ENCODE results near the gene TOB1. TPM values are rescaled to one million over a fixed set of nuclear protein-coding genes. Genes with fewer than 3 reads are reported as not detected.
A peak's percentile ranks its signal among the peaks of the same experiment; 100 is the strongest.

Gene TOB1
- total and polyA plus RNA-seq, 8 donors = 30.1 to 346 (median 80.0) TPM

GRCh38 chr17:50903604-50904517 is 37.7 kb upstream of the TOB1 start:
- DNase-seq = peak in 1 of 2 donors; percentile 75
- H3K36me3 ChIP-seq = no peaks in the 10 kb centered on the region
- H3K27me3 ChIP-seq = no peaks in the 10 kb centered on the region
- 35 to 50% (median 44%) methylated on average over 10 of the region's 10 CpGs for WGBS, 5 donors
- intact Hi-C loops (cut with DNase I; ENCODE audit: low total_unique reads) = no loop called here
- H3K4me3 ChIP-seq = peak overlapping the region in 1 of 4 donors; percentile 6
- no peaks in the 10 kb centered on the region for H3K9me3 ChIP-seq
- no peak for TF ChIP-seq EP300 (IDR thresholded peaks at IDR 0.05)
- peak in 1 of 4 donors; percentile 13 for TF ChIP-seq POLR2A (IDR thresholded peaks at IDR 0.05)
- TF ChIP-seq POLR2AphosphoS5 (IDR thresholded peaks at IDR 0.05) = peak in 1 of 3 donors; percentile 39
- peak overlapping the region; percentile 96 to 97 (median 97) for H3K27ac ChIP-seq
- H3K4me1 ChIP-seq = peaks cover 55 to 69% (median 63%) of the 10 kb centered on the region in 4 donors

- intact Hi-C loops (cut with DNase I; ENCODE audit: low total_unique reads) = no loop called here
- WGBS, 5 donors = 57 to 76% (median 72%) methylated on average over 9 of the region's 9 CpGs
- DNase-seq = peak in 1 of 2 donors; percentile 12
- no peaks in the 10 kb centered on the region for H3K36me3 ChIP-seq
- peak overlapping the region; percentile 46 to 97 (median 96) for H3K27ac ChIP-seq
- no peaks in the 10 kb centered on the region for H3K9me3 ChIP-seq
- H3K27me3 ChIP-seq = no peaks in the 10 kb centered on the region
- TF ChIP-seq CTCF (IDR thresholded peaks at IDR 0.05) = no peak
- TF ChIP-seq EP300 (IDR thresholded peaks at IDR 0.05) = no peak
- no peak for TF ChIP-seq POLR2AphosphoS5 (IDR thresholded peaks at IDR 0.05)
- no peak for TF ChIP-seq POLR2A (IDR thresholded peaks at IDR 0.05)
- peaks cover 45 to 57% (median 51%) of the 10 kb centered on the region in 4 donors for H3K4me1 ChIP-seq
- H3K4me3 ChIP-seq = no peak overlapping the region
These were observed 36.5 kb upstream of the TOB1 start for GRCh38 chr17:50902372-50903353.

GRCh38 chr17:50900383-50900892 is 34.3 kb upstream of the TOB1 start:
- DNase-seq = no peak
- WGBS, 5 donors = 88 to 93% (median 91%) methylated on average over 7 of the region's 7 CpGs
- H3K4me3 ChIP-seq = no peak overlapping the region
- H3K4me1 ChIP-seq = peaks cover 30 to 44% (median 35%) of the 10 kb centered on the region in 4 donors
- H3K36me3 ChIP-seq = no peaks in the 10 kb centered on the region
- intact Hi-C loops (cut with DNase I; ENCODE audit: low total_unique reads) = no loop called here
- no peaks in the 10 kb centered on the region for H3K27me3 ChIP-seq
- no peak for TF ChIP-seq CTCF (IDR thresholded peaks at IDR 0.05)
- TF ChIP-seq EP300 (IDR thresholded peaks at IDR 0.05) = no peak
- TF ChIP-seq POLR2AphosphoS5 (IDR thresholded peaks at IDR 0.05) = no peak
- TF ChIP-seq POLR2A (IDR thresholded peaks at IDR 0.05) = no peak
- H3K27ac ChIP-seq = peak overlapping the region in 1 of 5 donors; percentile 18
- no peaks in the 10 kb centered on the region for H3K9me3 ChIP-seq

- WGBS, 5 donors = 87 to 94% (median 92%) methylated on average over 17 of the region's 17 CpGs
- Histone ChIP-seq H3K4me1 (peaks cover 23 to 37% (median 28%) of the 10 kb centered on the region in 4 donors), H3K27ac (peak overlapping the region in 1 of 5 donors; percentile 18), H3K4me3 (no peak overlapping the region), H3K36me3 (no peaks in the 10 kb centered on the region), H3K9me3 (no peaks in the 10 kb centered on the region), H3K27me3 (no peaks in the 10 kb centered on the region)
- intact Hi-C loops (cut with DNase I; ENCODE audit: low total_unique reads) = no loop called here
- TF ChIP-seq EP300 (IDR thresholded peaks at IDR 0.05) = no peak
- TF ChIP-seq CTCF (IDR thresholded peaks at IDR 0.05) = no peak
- no peak for TF ChIP-seq POLR2A (IDR thresholded peaks at IDR 0.05)
- TF ChIP-seq POLR2AphosphoS5 (IDR thresholded peaks at IDR 0.05) = no peak
- no peak for DNase-seq
These were observed 33.6 kb upstream of the TOB1 start for GRCh38 chr17:50899559-50900319.

Measured in stomach (tissue), 9 donors.